SJCRH30 (cell line): ENCODE results near the gene IBTK. TPM values are rescaled to one million over a fixed set of nuclear protein-coding genes. Genes with fewer than 3 reads are reported as not detected.
A peak's percentile ranks its signal among the peaks of the same experiment; 100 is the strongest.
"Not testable (repeated sequence)": the region's sequence is repeated elsewhere in the genome, so short reads cannot be mapped to it uniquely, and the experiment has no call there.

Source experiments
- DNase-seq, 2 experiments: peaks; one replicate each; pipeline ENCODE4 v3.0.0-alpha.2; 2015 to 2020
- H3K27ac ChIP-seq: fragments of 250-450 bp; sonication (Bioruptor Pico); 2 replicates; pipeline ENCODE4 v1.5.1; 2020; ENCODE audit warnings: mild to moderate bottlenecking, moderate library complexity
- H3K27me3 ChIP-seq: fragments of 250-450 bp; sonication (Bioruptor Pico); 2 replicates; pipeline ENCODE4 v1.5.1; 2020; ENCODE audit warnings: mild to moderate bottlenecking, moderate library complexity
- H3K36me3 ChIP-seq: fragments of 250-450 bp; sonication (Bioruptor Pico); 2 replicates; pipeline ENCODE4 v1.5.1; 2020; ENCODE audit warnings: mild to moderate bottlenecking, moderate library complexity
- H3K4me1 ChIP-seq: fragments of 250-450 bp; sonication (Bioruptor Pico); 2 replicates; pipeline ENCODE4 v1.5.1; 2020; ENCODE audit warnings: mild to moderate bottlenecking, moderate library complexity
- H3K4me3 ChIP-seq: fragments of 250-450 bp; sonication (Bioruptor Pico); 2 replicates; pipeline ENCODE4 v1.5.1; 2020; ENCODE audit warnings: mild to moderate bottlenecking, moderate library complexity
- H3K9me3 ChIP-seq: fragments of 250-450 bp; sonication (Bioruptor Pico); replicated peaks from 2 replicates; pipeline ENCODE4 v1.5.1; 2020; ENCODE audit warnings: mild to moderate bottlenecking, moderate library complexity
- total RNA-seq: library from RNA; depleted of rRNA; stranded (reverse); fragments of >200 nt; shearing (Covaris generic); gene quantifications from 2 replicates; pipeline ENCODE4 v1.2.3, GENCODE V29; 2014; rRNA removed

The IBTK gene, protein sequence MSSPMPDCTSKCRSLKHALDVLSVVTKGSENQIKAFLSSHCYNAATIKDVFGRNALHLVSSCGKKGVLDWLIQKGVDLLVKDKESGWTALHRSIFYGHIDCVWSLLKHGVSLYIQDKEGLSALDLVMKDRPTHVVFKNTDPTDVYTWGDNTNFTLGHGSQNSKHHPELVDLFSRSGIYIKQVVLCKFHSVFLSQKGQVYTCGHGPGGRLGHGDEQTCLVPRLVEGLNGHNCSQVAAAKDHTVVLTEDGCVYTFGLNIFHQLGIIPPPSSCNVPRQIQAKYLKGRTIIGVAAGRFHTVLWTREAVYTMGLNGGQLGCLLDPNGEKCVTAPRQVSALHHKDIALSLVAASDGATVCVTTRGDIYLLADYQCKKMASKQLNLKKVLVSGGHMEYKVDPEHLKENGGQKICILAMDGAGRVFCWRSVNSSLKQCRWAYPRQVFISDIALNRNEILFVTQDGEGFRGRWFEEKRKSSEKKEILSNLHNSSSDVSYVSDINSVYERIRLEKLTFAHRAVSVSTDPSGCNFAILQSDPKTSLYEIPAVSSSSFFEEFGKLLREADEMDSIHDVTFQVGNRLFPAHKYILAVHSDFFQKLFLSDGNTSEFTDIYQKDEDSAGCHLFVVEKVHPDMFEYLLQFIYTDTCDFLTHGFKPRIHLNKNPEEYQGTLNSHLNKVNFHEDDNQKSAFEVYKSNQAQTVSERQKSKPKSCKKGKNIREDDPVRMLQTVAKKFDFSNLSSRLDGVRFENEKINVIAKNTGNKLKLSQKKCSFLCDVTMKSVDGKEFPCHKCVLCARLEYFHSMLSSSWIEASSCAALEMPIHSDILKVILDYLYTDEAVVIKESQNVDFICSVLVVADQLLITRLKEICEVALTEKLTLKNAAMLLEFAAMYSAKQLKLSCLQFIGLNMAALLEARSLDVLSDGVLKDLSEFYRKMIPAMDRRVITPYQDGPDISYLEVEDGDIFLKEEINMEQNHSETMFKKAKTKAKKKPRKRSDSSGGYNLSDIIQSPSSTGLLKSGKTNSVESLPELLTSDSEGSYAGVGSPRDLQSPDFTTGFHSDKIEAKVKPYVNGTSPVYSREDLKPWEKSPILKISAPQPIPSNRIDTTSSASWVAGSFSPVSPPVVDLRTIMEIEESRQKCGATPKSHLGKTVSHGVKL (N-terminal part only)
- total RNA-seq = 26.7 and 31.5 TPM in 2 replicates

DNA sequence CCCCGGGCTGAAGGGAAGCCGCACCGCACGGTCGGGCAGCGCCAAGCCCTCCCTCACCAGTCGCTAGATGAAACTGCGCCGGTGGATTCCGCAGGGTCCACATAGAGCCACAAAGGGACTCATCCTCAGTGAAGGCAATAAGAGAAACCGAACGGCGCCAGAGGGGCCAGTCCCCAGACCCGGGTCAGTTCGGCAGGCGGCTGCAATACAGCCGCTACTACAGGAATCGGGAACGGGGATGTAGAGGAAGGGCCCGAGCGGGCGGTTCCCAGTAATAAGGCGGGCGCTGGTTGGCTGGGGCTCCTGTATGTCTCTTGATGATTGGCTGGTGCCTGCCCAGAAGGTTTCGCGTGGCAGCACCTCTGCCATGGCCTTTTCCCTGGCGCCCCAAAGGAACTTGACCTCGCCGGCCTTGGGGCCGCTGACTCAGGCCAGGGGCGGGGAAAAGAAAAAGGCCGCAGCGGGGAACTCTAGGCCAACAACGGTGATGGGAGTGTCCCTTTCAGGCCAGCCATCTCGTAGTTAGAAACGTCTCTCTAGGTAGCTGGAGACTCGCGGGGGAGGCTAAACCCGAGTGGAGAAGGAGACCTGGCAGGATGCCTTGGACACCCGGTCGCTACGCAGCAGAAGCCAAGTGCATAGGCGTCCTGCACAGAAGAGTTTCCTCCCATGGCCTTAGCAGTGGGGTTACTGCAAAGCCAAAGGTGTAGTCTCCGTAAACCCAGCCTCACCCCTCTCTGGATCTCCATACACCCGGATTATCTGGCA, at the start of gene IBTK:
TSS of gene IBTK (minus strand) at position 240 of the 768 bp plus-strand sequence. CDS start 7,258 bp downstream, outside the sequence.
- Histone ChIP-seq H3K9me3 (no peaks in the 10 kb centered on the region), H3K27ac (peak within 1 kb of the TSS; percentile 91), H3K36me3 (peaks cover 4% of the 10 kb centered on the region; the same call in 1 of the 2 replicates), H3K4me3 (peak within 1 kb of the TSS; percentile 82), H3K4me1 (peaks cover 6% of the 10 kb centered on the region), H3K27me3 (no peaks in the 10 kb centered on the region)
- DNase-seq = peak; percentile 92 to 96

DNA sequence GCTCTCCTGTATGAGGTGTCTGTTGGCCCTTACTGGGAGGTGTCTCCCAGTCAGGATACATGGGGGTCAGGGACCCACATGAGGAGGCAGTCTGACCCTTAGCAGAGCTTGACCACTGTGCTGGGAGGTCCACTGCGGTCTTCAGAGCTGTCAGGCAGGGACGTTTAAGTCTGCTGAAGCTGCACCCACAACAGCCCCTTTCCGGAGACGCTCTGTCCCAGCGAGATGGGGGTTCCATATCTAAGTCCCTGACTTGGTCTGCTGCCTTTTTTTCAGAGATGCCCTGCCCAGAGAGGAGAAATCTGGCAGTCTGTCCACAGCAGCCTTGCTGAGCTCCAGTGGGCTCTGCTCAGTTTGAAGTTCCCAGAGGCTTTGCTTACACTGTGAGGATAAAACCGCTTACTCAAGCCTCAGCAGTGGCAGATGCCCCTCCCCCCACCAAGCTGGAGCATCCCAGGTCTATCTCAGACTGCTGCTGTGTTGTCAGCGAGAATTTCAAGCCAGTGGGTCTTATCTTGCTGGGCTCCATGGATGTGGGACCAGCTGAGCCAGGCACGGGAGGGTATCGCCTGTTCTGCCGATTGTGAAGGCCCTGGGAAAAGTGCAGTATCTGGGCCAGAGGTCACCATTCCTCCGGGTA, 36.3 kb upstream of the IBTK start:
- Histone ChIP-seq H3K9me3 (no peaks in the 10 kb centered on the region), H3K4me3 (no peak overlapping the region), H3K27me3 (no peaks in the 10 kb centered on the region), H3K27ac (no peak overlapping the region), H3K4me1 (no peaks in the 10 kb centered on the region), H3K36me3 (no peaks in the 10 kb centered on the region)
- no peak for DNase-seq

GRCh38 chr6:82281550-82281949, 34.0 kb upstream of the IBTK start:
- H3K27me3 ChIP-seq, H3K9me3 ChIP-seq, DNase-seq, H3K4me3 ChIP-seq, H3K36me3 ChIP-seq, H3K4me1 ChIP-seq, H3K27ac ChIP-seq: not testable (repeated sequence)

GRCh38 chr6:82277686-82278085, 30.1 kb upstream of the IBTK start:
- Histone ChIP-seq H3K4me1 (no peaks in the 10 kb centered on the region), H3K27ac (no peak overlapping the region), H3K36me3 (no peaks in the 10 kb centered on the region), H3K9me3 (no peaks in the 10 kb centered on the region), H3K4me3 (no peak overlapping the region), H3K27me3 (no peaks in the 10 kb centered on the region)
- DNase-seq = no peak

GRCh38 chr6:82275686-82276085, 28.1 kb upstream of the IBTK start:
- Histone ChIP-seq H3K27me3 (no peaks in the 10 kb centered on the region), H3K36me3 (no peaks in the 10 kb centered on the region), H3K4me3 (no peak overlapping the region), H3K4me1 (no peaks in the 10 kb centered on the region), H3K27ac (no peak overlapping the region), H3K9me3 (no peaks in the 10 kb centered on the region)
- DNase-seq = no peak

- no peaks in the 10 kb centered on the region for H3K4me1 ChIP-seq
- no peaks in the 10 kb centered on the region for H3K9me3 ChIP-seq
- no peak overlapping the region for H3K27ac ChIP-seq
- H3K27me3 ChIP-seq = no peaks in the 10 kb centered on the region
- H3K36me3 ChIP-seq = no peaks in the 10 kb centered on the region
- H3K4me3 ChIP-seq = no peak overlapping the region
- no peak for DNase-seq
Measured at GRCh38 chr6:82273295-82273694, 25.8 kb upstream of the IBTK start.

DNA sequence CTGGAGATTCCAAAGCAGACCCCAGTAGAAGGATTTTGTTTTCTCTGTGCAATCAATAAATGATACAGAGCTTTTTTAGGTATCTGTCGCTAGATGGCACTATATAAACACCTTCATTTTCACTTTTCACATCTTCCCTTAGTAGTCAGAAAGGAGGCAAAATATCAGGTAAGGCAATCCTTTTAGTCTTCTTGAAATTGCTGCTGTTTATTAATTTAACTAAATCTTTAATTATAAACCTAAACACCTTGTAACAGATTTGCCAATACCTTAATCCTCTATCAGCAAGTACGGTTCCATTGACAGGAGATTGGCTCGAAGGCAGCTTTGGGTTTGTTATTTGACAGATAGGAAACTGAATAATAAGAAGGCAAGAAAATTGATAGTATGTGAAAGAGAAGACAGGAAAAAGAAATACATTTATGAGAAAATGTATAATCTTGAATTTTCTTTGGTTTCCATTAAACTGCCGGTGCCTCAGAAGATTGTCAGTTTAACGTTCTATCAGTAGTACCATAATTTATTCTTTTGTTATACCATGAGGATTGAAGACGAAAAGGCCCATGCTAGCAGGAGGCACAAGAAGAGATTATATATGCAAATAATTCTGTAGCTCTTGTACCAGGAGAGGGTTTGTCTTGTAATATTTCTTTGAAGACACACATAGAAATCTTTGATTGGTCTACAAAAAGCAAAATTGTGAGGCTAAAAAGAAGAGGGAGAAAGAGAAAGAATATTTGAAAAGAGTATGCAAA, 23.5 kb upstream of the IBTK start:
- Histone ChIP-seq H3K9me3 (no peaks in the 10 kb centered on the region), H3K4me1 (no peaks in the 10 kb centered on the region), H3K27ac (no peak overlapping the region), H3K4me3 (no peak overlapping the region), H3K27me3 (no peaks in the 10 kb centered on the region), H3K36me3 (no peaks in the 10 kb centered on the region)
- peak in 1 of 2 experiments; percentile 69 for DNase-seq

DNA sequence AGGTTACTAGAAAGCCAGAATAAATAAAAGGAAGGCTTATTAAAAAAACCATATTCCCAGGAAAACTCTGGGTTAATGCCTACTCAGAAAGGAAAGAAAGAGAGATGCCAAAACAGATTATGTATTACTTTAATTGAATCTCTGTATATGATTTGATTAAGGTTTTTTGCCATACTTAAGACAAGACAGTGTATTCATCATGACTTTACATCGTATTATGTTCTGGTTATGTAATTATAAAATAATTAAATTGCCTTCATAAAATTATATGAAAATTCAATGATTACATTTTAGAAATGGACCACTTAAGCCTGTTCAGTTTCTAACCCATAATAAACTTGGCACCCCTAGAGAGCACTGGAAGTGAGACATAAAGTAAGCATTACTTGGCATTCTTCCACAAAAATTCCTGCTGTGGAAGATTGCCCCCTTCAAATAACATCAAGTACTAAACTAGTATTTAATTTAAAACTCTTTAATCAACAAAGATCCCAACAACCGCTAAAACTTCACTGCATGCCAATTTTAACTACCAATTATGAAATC, 20.8 kb upstream of the IBTK start:
- H3K4me1 ChIP-seq = no peaks in the 10 kb centered on the region
- no peaks in the 10 kb centered on the region for H3K27me3 ChIP-seq
- DNase-seq = no peak
- no peaks in the 10 kb centered on the region for H3K36me3 ChIP-seq
- no peak overlapping the region for H3K4me3 ChIP-seq
- H3K9me3 ChIP-seq = no peaks in the 10 kb centered on the region
- H3K27ac ChIP-seq = no peak overlapping the region

DNA sequence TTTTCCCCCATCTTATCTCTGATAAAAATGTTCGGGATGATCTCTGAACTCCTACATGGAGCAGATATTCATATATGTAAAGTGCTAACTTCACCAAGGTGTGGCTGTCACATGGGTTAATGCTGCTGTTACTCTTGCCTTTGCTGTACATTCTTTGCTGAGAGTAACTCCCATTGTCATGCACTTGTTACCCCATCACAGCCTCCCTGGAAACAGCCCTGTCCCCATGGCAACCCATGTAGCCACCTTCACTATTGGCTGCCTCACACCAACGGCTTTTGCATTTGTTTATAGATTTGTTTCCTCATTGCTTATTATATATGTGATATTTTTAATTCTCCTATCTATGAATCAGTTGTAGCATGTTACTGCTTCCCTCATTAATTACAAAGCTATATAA, 17.3 kb upstream of the IBTK start:
- H3K4me1 ChIP-seq = no peaks in the 10 kb centered on the region
- no peak for DNase-seq

DNA sequence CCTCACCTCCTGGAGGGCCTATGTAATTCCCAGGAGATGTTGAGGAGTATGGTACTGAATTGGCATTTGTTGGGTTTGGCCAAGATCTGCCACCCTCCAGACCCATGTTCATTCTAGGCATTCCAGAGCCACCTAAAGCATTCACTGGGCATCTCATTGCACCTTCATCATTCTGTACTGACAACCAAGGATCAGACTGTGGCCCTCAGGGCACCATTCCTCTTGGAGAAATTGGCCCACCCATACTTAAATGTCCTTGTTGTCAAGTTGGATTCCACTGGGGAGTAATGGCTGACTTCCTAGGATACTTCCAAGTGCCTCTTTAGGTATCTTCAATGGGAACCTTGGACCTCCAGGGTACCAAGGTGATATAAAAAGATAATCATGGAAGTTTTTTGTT, 16.8 kb upstream of the IBTK start:
- Histone ChIP-seq H3K36me3 (no peaks in the 10 kb centered on the region), H3K4me3 (no peak overlapping the region), H3K4me1 (no peaks in the 10 kb centered on the region), H3K9me3 (no peaks in the 10 kb centered on the region), H3K27me3 (no peaks in the 10 kb centered on the region), H3K27ac (no peak overlapping the region)
- DNase-seq = no peak

More for the DNA sequence above, 17.3 kb upstream of the IBTK start:
- H3K27me3 ChIP-seq = no peaks in the 10 kb centered on the region
- H3K4me3 ChIP-seq = no peak overlapping the region
- no peaks in the 10 kb centered on the region for H3K9me3 ChIP-seq
- no peak overlapping the region for H3K27ac ChIP-seq
- no peaks in the 10 kb centered on the region for H3K36me3 ChIP-seq

DNA sequence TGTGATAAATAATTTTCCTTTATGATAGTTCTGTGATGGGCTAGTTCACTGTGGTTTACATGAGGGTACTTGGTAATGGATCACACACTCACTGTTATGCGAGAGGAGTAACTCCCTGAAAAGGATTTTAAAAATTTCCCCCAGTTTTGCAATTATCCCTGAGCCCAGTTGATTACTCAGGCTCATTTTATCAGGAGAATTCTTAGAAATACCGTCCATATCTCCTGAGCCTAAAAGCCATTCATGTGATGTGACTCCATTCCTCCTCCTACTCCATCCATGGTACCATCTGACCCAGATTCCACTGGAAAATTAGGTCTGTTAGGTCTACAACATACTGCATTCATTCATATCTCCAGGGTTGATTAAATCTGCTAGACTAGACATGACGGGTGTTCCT, 16.4 kb upstream of the IBTK start:
- Histone ChIP-seq H3K9me3 (no peaks in the 10 kb centered on the region), H3K4me1 (no peaks in the 10 kb centered on the region)

GRCh38 chr6:82260997-82261732, 13.6 kb upstream of the IBTK start:
- Histone ChIP-seq H3K4me1 (no peaks in the 10 kb centered on the region), H3K27ac (no peak overlapping the region), H3K36me3 (no peaks in the 10 kb centered on the region), H3K4me3 (no peak overlapping the region), H3K9me3 (no peaks in the 10 kb centered on the region), H3K27me3 (no peaks in the 10 kb centered on the region)
- no peak for DNase-seq

More for the DNA sequence above, 16.4 kb upstream of the IBTK start:
- Histone ChIP-seq H3K27ac (no peak overlapping the region), H3K27me3 (no peaks in the 10 kb centered on the region), H3K4me3 (no peak overlapping the region), H3K36me3 (no peaks in the 10 kb centered on the region)
- DNase-seq = no peak
